Measurements from ENCODE around the gene PPFIA2. TPM values are rescaled to one million over a fixed set of nuclear protein-coding genes. Genes with fewer than 3 reads are reported as not detected.
"Not testable (repeated sequence)": the region's sequence is repeated elsewhere in the genome, so short reads cannot be mapped to it uniquely, and the experiment has no call there.

PPFIA2 gene
- polyA plus RNA-seq, 1 donor = 1.3 TPM

DNA sequence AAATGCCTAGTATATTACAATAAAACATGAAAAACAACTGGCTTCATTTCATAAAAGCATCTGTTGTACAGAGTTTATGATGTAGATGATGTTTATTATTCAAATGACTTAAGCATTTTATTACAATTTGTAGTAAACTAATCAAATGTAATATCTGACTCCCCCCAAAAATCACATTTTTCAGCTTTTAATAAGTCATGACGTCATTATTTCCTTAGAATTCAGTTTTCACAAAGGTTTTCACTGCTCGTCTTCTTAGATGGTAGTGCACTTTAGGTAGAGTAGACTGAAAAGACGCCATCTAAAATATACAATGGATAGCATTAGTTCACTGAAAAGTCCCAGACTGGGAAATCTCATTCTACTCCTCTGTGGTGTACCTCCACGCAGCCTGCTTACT lies 499.8 kb downstream of the PPFIA2 start:
- DNase-seq = no peak

DNA sequence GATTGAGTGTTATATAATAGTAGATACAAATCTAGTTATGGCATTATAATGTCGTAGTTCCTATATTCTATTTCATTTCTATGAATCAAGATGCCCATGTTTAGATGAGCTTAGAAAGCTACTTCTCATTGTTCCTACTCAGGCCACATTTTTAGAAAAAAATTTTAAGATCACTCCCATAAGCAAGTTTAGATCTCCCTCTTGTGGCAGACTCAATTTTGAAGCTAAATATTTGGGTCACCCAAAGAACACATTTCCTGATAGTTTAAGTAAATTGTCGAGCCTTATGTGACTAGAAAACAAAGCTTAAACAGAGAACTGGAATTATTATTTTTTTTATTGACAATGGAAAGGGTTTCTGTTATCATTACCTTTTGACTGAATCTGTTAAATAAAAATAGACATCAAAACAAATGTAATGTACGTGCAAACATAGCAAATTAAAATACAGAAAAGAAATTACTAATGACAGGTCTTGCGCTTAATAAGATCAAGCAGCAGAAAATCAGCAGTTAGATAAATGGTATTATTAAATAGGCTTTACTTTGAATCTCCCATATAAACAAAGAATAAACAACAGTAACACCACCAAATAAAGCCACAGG lies 501.1 kb downstream of the PPFIA2 start:
- peak; percentile 34 for DNase-seq

DNA sequence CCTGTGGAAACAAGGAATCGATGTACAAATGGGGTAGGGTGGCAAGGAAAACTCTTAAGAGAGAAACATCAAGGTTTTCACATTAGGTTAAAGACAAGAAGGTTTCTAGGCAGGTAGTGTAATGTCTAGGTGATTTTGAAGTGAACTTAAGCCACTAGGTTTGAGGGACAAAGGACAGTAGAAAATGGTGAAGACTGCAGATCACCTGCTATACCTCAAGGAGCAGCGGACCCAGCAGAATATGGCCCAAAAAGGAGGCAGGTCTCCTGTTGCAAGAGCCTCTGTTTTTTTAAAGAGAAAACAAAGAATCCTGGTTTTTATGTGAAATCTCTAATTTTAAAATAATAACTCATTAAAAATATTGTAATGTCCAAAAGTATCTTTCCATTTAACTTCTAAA lies 503.2 kb downstream of the PPFIA2 start:
- no peak for DNase-seq

GRCh38 chr12:81255456-81255855 lies 503.7 kb downstream of the PPFIA2 start:
- no peak for DNase-seq

DNA sequence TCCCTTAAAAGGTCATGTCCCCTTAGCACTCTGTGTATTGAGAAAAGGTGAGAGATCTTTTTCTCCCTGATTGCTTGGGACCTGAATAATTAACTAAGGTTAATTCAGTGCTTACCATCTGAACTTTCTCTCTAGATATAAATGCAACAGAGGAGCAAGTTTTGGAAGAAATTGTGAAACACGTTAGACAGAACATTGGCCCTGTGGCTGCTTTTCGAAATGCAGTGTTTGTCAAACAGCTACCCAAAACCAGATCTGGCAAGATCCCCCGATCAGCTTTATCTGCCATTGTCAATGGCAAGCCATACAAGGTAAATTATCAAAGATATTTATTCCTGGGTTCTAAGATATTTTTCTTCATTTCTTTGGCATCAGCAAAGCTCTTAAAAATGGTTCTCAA lies 505.8 kb downstream of the PPFIA2 start:
- DNase-seq = no peak

- no peak for DNase-seq
These were observed 506.9 kb downstream of the PPFIA2 start for GRCh38 chr12:81252228-81252627.

DNA sequence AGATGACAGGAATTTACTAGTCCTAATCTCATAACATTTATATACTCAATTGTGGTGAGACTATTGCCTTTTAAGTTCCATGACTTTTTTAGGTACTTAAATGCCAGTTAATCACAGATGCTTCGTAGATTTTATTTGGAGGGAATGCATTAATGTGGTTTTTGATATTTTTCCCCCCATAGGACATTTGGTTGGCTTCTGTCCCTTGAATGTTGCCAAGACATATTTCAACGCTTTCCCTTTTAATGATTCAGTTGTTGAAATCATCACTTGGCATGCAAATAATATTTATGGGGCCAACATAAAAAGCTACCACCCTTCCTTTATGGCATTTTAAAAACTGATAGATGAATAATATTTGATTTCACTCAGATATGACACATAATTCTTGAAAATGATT lies 509.2 kb downstream of the PPFIA2 start:
- DNase-seq = no peak

GRCh38 chr12:81245907-81246570 lies 513.1 kb downstream of the PPFIA2 start:
- no peak for DNase-seq

GRCh38 chr12:81245458-81245857 lies 513.7 kb downstream of the PPFIA2 start:
- DNase-seq = peak; percentile 32

DNA sequence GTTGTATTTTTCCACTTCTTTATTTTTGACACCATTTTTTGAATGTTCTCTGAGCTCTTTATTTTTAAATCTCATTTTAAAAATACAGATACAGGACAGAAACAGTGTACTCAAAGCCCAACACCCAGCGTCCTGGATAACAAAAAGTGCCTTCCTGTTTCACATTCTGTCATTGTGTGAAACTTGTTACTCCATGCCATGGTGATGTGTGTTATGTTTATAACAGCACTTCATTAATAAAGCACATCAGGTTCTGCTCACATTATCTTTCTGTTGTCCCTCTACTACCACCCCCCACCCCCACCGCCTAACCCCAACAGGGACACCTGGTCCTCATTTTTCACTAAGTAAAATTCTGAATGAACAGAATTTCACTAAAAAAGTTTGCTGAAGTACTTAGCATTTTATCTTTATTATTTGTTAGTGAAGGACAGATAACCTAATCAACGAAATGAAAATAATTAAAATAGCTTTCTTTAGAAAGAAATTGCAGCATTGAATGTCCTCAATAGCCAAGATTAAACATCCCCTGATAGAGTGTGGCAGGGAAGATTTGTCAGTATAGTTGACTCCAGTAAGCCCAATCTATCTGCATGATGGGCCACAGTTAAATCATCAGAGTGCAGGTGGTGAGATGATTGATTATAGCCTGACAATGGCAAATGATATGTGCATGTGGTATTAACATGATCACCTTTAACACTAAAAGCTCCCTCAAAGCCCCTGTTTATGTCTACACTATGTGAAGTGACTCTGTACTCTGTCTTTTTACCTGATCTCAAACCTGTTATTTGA lies 527.4 kb downstream of the PPFIA2 start:
- no peak for DNase-seq

GRCh38 chr12:81229759-81230158 lies 529.4 kb downstream of the PPFIA2 start:
- DNase-seq = no peak

GRCh38 chr12:81224626-81225025 lies 534.5 kb downstream of the PPFIA2 start:
- no peak for DNase-seq

GRCh38 chr12:81222846-81223592 lies 536.1 kb downstream of the PPFIA2 start:
- no peak for DNase-seq

- DNase-seq = no peak
These were observed 537.5 kb downstream of the PPFIA2 start for GRCh38 chr12:81221681-81222080.

DNA sequence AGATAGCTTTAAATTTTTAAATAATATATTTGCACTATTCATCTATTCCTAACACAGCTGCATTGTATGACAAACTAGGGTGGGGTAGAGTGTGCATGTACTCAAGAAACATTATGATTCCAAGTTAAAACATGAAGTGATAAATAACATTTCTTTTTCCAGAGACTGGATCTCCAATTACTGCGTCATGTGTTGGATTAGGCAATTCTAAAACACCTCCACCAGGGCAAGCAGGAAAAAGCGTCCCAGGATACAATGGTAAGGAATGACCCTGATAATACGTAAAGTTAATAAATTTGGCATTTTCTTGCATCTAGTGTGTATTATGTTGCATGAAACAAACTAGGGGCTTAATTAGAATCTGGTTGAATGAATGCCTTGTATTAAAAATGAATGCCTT lies 542.4 kb downstream of the PPFIA2 start:
- DNase-seq = no peak

DNA sequence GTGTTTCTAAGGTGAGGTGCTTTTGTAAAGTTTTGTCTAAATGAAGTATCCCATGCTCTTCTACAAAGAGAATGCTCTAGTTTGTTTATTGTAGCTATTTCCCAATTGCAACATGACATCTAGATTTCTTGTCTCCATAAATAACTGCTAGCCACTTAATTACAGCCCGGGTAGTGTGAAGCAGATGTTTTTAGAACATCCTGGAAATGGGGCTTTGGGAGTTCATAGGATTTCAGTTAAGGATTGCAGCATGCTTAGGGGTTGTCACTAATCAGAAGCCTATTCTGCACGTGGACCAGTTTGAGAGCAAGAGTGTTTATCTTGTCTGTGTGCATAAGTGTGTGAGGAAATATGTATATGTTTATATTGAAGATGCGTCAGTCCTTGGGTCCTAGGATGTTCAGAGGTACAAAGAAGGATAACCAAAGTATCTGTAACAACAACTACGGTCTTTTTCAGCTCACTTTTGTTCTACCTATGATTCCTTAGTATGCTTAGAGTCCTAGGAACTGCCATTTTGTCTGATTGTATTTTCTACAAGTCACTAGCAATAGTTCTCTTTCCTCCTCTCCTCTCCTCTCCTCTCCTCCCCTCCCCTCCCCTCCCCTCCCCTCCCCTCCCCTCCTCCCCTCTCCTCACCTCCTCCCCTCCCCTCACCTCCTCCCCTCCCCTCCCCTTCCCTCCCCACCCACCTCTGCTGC lies 546.0 kb downstream of the PPFIA2 start:
- DNase-seq = no peak

GRCh38 chr12:81211306-81211705 lies 547.8 kb downstream of the PPFIA2 start:
- no peak for DNase-seq

- DNase-seq = not testable (repeated sequence)
These were observed 549.4 kb downstream of the PPFIA2 start for GRCh38 chr12:81209772-81210225.

- no peak for DNase-seq
These were observed 550.1 kb downstream of the PPFIA2 start for GRCh38 chr12:81209012-81209411.

GRCh38 chr12:81208187-81208911 lies 550.8 kb downstream of the PPFIA2 start:
- no peak for DNase-seq
